Activated CD4-positive, alpha-beta T cell treated with anti-CD3 and anti-CD28 coated beads for 36 hours (primary cell): Measurements from ENCODE around the gene OLFML2B. TPM values are rescaled to one million over a fixed set of nuclear protein-coding genes. Genes with fewer than 3 reads are reported as not detected.
"Not testable (repeated sequence)": the region's sequence is repeated elsewhere in the genome, so short reads cannot be mapped to it uniquely, and the experiment has no call there.

ENCODE experiments used
- ATAC-seq: fragments of 200-7000 bp; cut with Tn5 transposase; one replicate; pipeline ENCODE4 v1.10.0; 2021; ENCODE audit warnings: mild to moderate bottlenecking, moderate library complexity
- CTCF ChIA-PET: fragments of 350-600 bp; sonication (Branson Sonifier 250); formaldehyde crosslinking; loops from one replicate; lab custom pipeline; 2021; ENCODE audit warnings: antibody characterized with exemption; lab: Charles Lee
- POLR2A ChIA-PET: fragments of 350-600 bp; sonication (Branson Sonifier 250); formaldehyde crosslinking; loops from one replicate; lab custom pipeline; 2021; ENCODE audit warnings: antibody characterized with exemption, inconsistent platforms; lab: Charles Lee
- DNase-seq: peaks from one replicate; pipeline ENCODE4 v3.0.0-alpha.2; 2020
- H3K27ac Mint-ChIP-seq: one replicate; pipeline ENCODE4 v1.8.0; 2021; ENCODE audit warnings: mixed read lengths
- H3K27me3 Mint-ChIP-seq: one replicate; pipeline ENCODE4 v1.8.0; 2021; ENCODE audit warnings: mixed read lengths
- H3K36me3 Mint-ChIP-seq: one replicate; pipeline ENCODE4 v1.8.0; 2021; ENCODE audit warnings: low read depth, mixed read lengths
- H3K4me1 Mint-ChIP-seq: one replicate; pipeline ENCODE4 v1.8.0; 2021; ENCODE audit warnings: mixed read lengths
- H3K4me3 Mint-ChIP-seq: one replicate; pipeline ENCODE4 v1.8.0; 2021; ENCODE audit warnings: mild to moderate bottlenecking, moderate library complexity, mixed read lengths
- H3K9me3 Mint-ChIP-seq: one replicate; pipeline ENCODE4 v1.8.0; 2021; ENCODE audit warnings: low read depth, mixed read lengths
- intact Hi-C, 2 experiments: fragments of 100-400 bp; cut with DNase I in 1 of 2; cut with micrococcal nuclease in 1 of 2; formaldehyde crosslinking; loops; one replicate each; pipeline versions ENCODE4 v1.14.2 to v1.15.1; 2022 to 2024; cut with DNase I, micrococcal nuclease
- total RNA-seq, 2 experiments: library from RNA; stranded (reverse); gene quantifications; one replicate each; pipeline ENCODE4 v1.2.3, GENCODE V29; 2021

Gene OLFML2B
- total RNA-seq, 2 experiments from 2014 or later = 0.14 to 0.28 TPM

- DNase-seq (no peak), ATAC-seq (no peak)
- ChIA-PET POLR2A (no interaction called here), CTCF (no interaction called here)
- intact Hi-C loops = no loop called here
- Mint-ChIP-seq H3K4me3 (no peak overlapping the region), H3K27me3 (peaks cover 10% of the 10 kb centered on the region), H3K9me3 (no peaks in the 10 kb centered on the region), H3K27ac (no peak overlapping the region), H3K4me1 (no peaks in the 10 kb centered on the region), H3K36me3 (no peaks in the 10 kb centered on the region)
Observed at GRCh38 chr1:162060314-162060713, 36.6 kb upstream of the OLFML2B start.

DNA sequence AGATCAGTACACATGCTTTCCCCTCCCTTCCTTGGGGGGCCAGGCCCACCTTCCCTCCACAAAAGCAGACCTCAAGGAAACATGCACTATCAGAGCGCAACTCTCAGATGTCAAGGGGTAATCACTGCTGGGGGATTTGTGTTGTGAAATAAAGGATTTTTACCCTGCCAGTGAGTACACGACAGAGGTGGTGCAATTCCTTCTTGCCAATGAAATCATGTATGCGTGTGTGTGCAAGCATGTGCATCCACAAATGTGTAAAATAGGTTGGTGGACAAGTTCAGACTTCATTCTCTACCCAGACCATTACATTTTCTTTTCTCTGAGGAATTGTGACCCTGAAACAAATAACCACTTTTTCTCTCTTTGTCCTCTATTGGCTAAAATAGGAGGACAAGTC is 36.1 kb upstream of the OLFML2B start:
- ATAC-seq = no peak
- Mint-ChIP-seq H3K4me3 (no peak overlapping the region), H3K4me1 (no peaks in the 10 kb centered on the region), H3K27me3 (peaks cover 6% of the 10 kb centered on the region), H3K36me3 (no peaks in the 10 kb centered on the region), H3K9me3 (no peaks in the 10 kb centered on the region), H3K27ac (no peak overlapping the region)
- CTCF ChIA-PET = no interaction called here
- POLR2A ChIA-PET = no interaction called here
- intact Hi-C loops = loop anchor here in 1 of 2 experiments (5.0 kb wide), 1 partner anchor 568 kb away; no protein-coding TSS in a partner anchor
- DNase-seq = no peak

DNA sequence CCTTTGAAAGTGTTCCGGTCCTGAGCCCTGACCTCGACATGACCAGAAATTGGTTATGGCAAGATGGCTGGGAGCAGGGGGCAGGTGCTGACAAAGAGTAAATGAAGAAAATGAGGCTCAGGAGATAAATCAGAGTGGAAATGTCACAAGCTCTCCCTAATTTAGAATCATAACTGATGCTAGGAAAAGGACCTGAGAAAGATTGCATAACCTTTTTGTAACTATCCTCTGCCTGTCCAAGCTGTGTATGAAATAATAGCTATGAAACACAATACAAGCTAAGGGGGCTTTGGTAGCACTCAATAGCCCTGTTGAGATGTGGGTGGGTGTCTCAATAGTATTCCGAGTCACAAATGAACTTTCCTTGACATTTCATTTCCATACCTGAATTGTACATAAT is 32.9 kb upstream of the OLFML2B start:
- Mint-ChIP-seq H3K27ac (no peak overlapping the region), H3K27me3 (peaks cover 2% of the 10 kb centered on the region), H3K9me3 (no peaks in the 10 kb centered on the region), H3K4me3 (no peak overlapping the region), H3K4me1 (no peaks in the 10 kb centered on the region), H3K36me3 (no peaks in the 10 kb centered on the region)
- ChIA-PET POLR2A (no interaction called here), CTCF (interaction anchor here (0.6 to 1.6 kb wide), 12 partner anchors 13 to 368 kb away, joined by 3 to 13 read pairs (median 4); partner anchors contain the start of gene NOS1AP)
- DNase-seq = no peak
- intact Hi-C loops = loop anchor here (1.0 to 5.0 kb wide), 4 partner anchors 220 to 571 kb away; no protein-coding TSS in a partner anchor
- ATAC-seq = no peak

DNA sequence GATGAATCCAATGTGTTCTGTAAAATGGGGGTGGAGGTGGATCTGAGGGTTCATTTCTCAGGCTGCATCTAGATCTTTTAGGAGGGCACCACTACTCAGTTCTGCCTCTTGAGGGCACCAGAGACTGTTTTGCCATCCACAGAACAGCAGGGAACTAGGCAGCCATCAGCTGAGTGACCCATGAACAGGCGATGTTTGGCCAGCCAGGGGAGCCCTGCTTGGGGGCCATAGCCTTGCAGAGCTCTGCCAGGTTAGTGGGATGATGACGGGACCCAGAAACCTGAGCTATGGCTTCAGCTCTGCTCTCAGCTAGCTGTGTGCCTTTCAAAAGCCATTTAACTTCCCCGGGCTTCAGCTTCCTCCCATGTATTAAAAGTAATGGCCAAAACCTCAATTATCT is 32.4 kb upstream of the OLFML2B start:
- DNase-seq (peak; percentile 68), ATAC-seq (peak; percentile 84)
- no peak overlapping the region for H3K4me3 Mint-ChIP-seq
- no peaks in the 10 kb centered on the region for H3K4me1 Mint-ChIP-seq
- no peaks in the 10 kb centered on the region for H3K9me3 Mint-ChIP-seq
- ChIA-PET CTCF (interaction anchor here (0.6 to 1.6 kb wide), 13 partner anchors 14 to 368 kb away, joined by 3 to 13 read pairs (median 4); partner anchors contain the start of gene NOS1AP), POLR2A (no interaction called here)
- no peak overlapping the region for H3K27ac Mint-ChIP-seq
- peaks cover 2% of the 10 kb centered on the region for H3K27me3 Mint-ChIP-seq
- H3K36me3 Mint-ChIP-seq = no peaks in the 10 kb centered on the region
- intact Hi-C loops = loop anchor here (1.0 to 5.0 kb wide), 4 partner anchors 220 to 571 kb away; no protein-coding TSS in a partner anchor

GRCh38 chr1:162055062-162055461 is 31.4 kb upstream of the OLFML2B start:
- intact Hi-C loops = loop anchor here in 1 of 2 experiments (5.0 kb wide), 1 partner anchor 572 kb away; no protein-coding TSS in a partner anchor
- no peak for ATAC-seq
- no peaks in the 10 kb centered on the region for H3K4me1 Mint-ChIP-seq
- CTCF ChIA-PET = no interaction called here
- DNase-seq = peak; percentile 13
- H3K9me3 Mint-ChIP-seq = no peaks in the 10 kb centered on the region
- no peaks in the 10 kb centered on the region for H3K36me3 Mint-ChIP-seq
- H3K27me3 Mint-ChIP-seq = peaks cover 2% of the 10 kb centered on the region
- no peak overlapping the region for H3K27ac Mint-ChIP-seq
- POLR2A ChIA-PET = no interaction called here
- no peak overlapping the region for H3K4me3 Mint-ChIP-seq

- intact Hi-C loops, H3K4me1 Mint-ChIP-seq: not testable (repeated sequence)
Observed at GRCh38 chr1:162053949-162054348, 30.3 kb upstream of the OLFML2B start.

DNA sequence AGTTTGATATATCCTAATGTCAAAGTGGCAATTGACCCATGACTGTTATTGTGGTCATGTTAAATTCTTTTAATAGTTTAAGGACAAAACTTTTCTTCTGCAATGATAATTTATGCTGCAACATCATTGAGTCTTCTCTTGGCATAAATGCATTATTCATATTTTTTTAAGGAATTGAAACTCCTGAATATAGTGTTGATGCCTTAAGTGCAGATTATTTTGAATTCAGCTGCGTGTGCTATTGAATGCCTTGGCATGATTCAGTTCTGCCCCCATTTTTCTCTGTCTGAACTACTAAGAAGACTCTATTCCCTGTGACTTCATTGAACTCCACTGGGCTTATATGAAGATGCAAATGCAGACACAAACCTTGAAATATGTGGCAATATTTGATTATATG is 23.3 kb upstream of the OLFML2B start:
- Mint-ChIP-seq H3K4me3 (no peak overlapping the region), H3K36me3 (no peaks in the 10 kb centered on the region), H3K9me3 (no peaks in the 10 kb centered on the region), H3K4me1 (no peaks in the 10 kb centered on the region), H3K27me3 (peaks cover 2% of the 10 kb centered on the region), H3K27ac (no peak overlapping the region)
- intact Hi-C loops = no loop called here
- no peak for DNase-seq
- no peak for ATAC-seq
- ChIA-PET CTCF (interaction anchor here (1.3 to 5.0 kb wide), 2 partner anchors 9 to 254 kb away, joined by 3 to 34 read pairs; no protein-coding TSS in a partner anchor), POLR2A (no interaction called here)

More at GRCh38 chr1:162053949-162054348, 30.3 kb upstream of the OLFML2B start:
- H3K9me3 Mint-ChIP-seq, ATAC-seq, DNase-seq, H3K4me3 Mint-ChIP-seq, H3K27me3 Mint-ChIP-seq, H3K36me3 Mint-ChIP-seq, POLR2A ChIA-PET, H3K27ac Mint-ChIP-seq: not testable (repeated sequence)
- CTCF ChIA-PET = interaction anchor here (1.8 kb wide), 1 partner anchor 11 kb away, joined by 6 read pairs; no protein-coding TSS in a partner anchor

GRCh38 chr1:162042361-162042760 is 18.7 kb upstream of the OLFML2B start:
- Mint-ChIP-seq H3K9me3 (no peaks in the 10 kb centered on the region), H3K4me3 (no peak overlapping the region), H3K27ac (no peak overlapping the region), H3K36me3 (no peaks in the 10 kb centered on the region), H3K27me3 (no peaks in the 10 kb centered on the region), H3K4me1 (no peaks in the 10 kb centered on the region)
- intact Hi-C loops = no loop called here
- DNase-seq = no peak
- ATAC-seq = no peak
- ChIA-PET CTCF (interaction anchor here (1.0 to 1.7 kb wide), 3 partner anchors 11 to 250 kb away, joined by 3 to 6 read pairs (median 6); no protein-coding TSS in a partner anchor), POLR2A (no interaction called here)

- H3K27ac Mint-ChIP-seq = no peak overlapping the region
- H3K9me3 Mint-ChIP-seq = no peaks in the 10 kb centered on the region
- no peak overlapping the region for H3K4me3 Mint-ChIP-seq
- intact Hi-C loops = no loop called here
- peaks cover 2% of the 10 kb centered on the region for H3K4me1 Mint-ChIP-seq
- DNase-seq = no peak
- ChIA-PET POLR2A (no interaction called here), CTCF (interaction anchor here (0.6 to 1.8 kb wide), 7 partner anchors 10 to 349 kb away, joined by 3 to 10 read pairs (median 5); partner anchors contain the start of gene OLFML2B)
- H3K36me3 Mint-ChIP-seq = no peaks in the 10 kb centered on the region
- no peak for ATAC-seq
- no peaks in the 10 kb centered on the region for H3K27me3 Mint-ChIP-seq
Observed at GRCh38 chr1:162040657-162041056, 17.0 kb upstream of the OLFML2B start.

GRCh38 chr1:162040001-162040400 is 16.3 kb upstream of the OLFML2B start:
- no peak overlapping the region for H3K27ac Mint-ChIP-seq
- intact Hi-C loops = no loop called here
- H3K4me3 Mint-ChIP-seq = no peak overlapping the region
- H3K9me3 Mint-ChIP-seq = no peaks in the 10 kb centered on the region
- ATAC-seq (no peak), DNase-seq (no peak)
- ChIA-PET POLR2A (no interaction called here), CTCF (interaction anchor here (1.5 to 1.8 kb wide), 2 partner anchors 13 to 247 kb away, joined by 5 to 10 read pairs; no protein-coding TSS in a partner anchor)
- no peaks in the 10 kb centered on the region for H3K36me3 Mint-ChIP-seq
- H3K4me1 Mint-ChIP-seq = peaks cover 7% of the 10 kb centered on the region
- H3K27me3 Mint-ChIP-seq = no peaks in the 10 kb centered on the region

DNA sequence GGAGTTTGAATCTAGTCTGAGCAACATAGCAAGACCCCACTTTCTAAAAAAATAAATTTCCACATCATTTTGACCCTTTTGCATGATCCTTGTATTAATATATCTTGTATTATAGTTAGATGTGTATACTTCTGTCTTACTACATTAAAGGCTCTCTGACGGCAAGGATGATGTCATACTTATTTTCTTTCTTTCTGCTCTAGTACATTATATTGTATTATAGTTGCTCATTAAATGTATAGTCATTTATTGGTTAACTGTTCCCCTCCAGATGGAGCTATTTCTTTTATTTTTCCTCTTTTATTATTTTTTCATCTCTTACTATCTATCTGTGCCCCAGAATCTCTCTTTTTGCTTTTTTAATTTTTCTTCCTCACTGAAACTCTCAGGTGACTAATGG is 15.0 kb upstream of the OLFML2B start:
- CTCF ChIA-PET = interaction anchor here (0.9 to 3.3 kb wide), 7 partner anchors 11 to 276 kb away, joined by 3 to 105 read pairs (median 5); no protein-coding TSS in a partner anchor
- Mint-ChIP-seq H3K27ac (no peak overlapping the region), H3K4me1 (peaks cover 7% of the 10 kb centered on the region), H3K36me3 (no peaks in the 10 kb centered on the region), H3K27me3 (peaks cover 4% of the 10 kb centered on the region), H3K9me3 (no peaks in the 10 kb centered on the region), H3K4me3 (no peak overlapping the region)
- ATAC-seq = no peak
- intact Hi-C loops = loop anchor here (5.0 to 10.0 kb wide), 5 partner anchors 76 to 554 kb away; partner anchors contain the start of gene ATF6 (in 1 of the 2)
- POLR2A ChIA-PET = no interaction called here
- DNase-seq = no peak

GRCh38 chr1:162036163-162036562 is 12.5 kb upstream of the OLFML2B start:
- H3K4me3 Mint-ChIP-seq = no peak overlapping the region
- no peak overlapping the region for H3K27ac Mint-ChIP-seq
- ChIA-PET CTCF (interaction anchor here (0.8 to 3.3 kb wide), 13 partner anchors 9 to 273 kb away, joined by 3 to 105 read pairs (median 7); partner anchors contain the start of gene OLFML2B), POLR2A (no interaction called here)
- H3K4me1 Mint-ChIP-seq = peaks cover 7% of the 10 kb centered on the region
- intact Hi-C loops = loop anchor here (5.0 to 10.0 kb wide), 5 partner anchors 74 to 551 kb away; partner anchors contain the start of gene ATF6 (in 1 of the 2)
- no peaks in the 10 kb centered on the region for H3K9me3 Mint-ChIP-seq
- H3K36me3 Mint-ChIP-seq = no peaks in the 10 kb centered on the region
- DNase-seq (no peak), ATAC-seq (no peak)
- peaks cover 4% of the 10 kb centered on the region for H3K27me3 Mint-ChIP-seq
